HG03457 (cell line): ENCODE results near the gene AQP3.
"Not testable (repeated sequence)": the region's sequence is repeated elsewhere in the genome, so short reads cannot be mapped to it uniquely, and the experiment has no call there.

ENCODE experiments used
- ATAC-seq: cut with Tn5 transposase; IDR thresholded peaks from one replicate; pipeline ENCODE4 v1.9.1; 2021; ENCODE audit warnings: moderate number of reproducible peaks; ENCODE audit not compliant: unreplicated experiment

The AQP3 gene

DNA sequence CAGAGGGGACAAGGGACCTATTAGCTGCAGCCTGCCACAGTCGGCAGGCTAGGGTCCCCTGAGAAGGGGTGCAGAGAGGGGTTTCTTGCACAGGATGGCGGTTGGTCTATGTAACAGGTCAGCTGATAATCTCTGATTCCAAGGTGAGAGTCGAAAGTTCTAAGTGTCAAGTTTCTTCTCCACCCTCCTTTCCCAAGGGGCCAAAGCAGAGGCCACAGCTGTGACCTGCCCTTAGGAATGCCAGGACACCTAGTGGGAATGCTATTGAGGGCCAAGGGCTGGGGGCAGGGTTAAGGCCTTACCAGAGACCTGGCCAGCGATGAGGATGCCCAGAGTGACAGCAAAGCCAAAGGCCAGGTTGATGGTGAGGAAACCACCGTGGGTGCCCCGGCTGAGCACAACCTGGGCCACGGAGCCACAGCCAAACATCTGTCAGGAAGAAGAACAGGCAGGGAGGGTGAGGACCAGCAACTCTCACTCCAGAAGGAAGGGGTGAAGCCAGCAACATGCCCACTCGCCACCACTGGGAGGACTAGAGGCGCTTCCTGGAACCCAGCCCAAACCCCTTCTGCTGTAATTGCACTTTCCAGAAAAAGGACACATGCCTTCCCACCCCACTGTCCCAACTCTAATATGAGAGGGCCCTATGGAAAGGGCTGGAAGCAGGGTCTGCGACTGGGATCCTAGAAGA, 3.8 kb downstream of the AQP3 start:
- no peak for ATAC-seq

DNA sequence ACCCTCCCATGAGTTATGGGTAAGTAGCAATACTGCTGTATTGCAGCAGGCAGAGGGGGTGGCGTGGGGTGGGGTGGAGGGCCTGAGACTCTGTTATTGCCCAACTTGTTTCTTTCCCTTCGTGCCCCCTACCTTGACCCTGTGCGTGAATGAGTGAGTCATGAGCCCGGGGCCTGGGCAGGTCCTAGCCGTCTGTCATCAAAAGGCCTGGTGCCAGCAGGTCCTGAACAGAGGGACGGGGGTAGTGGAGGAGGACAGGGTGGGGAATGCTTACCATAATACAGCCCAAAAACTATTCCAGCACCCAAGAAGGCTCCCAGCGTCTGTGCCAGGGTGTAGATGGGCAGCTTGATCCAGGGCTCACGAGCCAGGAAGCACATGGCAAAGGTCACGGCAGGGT, 4.3 kb downstream of the AQP3 start:
- no peak for ATAC-seq

DNA sequence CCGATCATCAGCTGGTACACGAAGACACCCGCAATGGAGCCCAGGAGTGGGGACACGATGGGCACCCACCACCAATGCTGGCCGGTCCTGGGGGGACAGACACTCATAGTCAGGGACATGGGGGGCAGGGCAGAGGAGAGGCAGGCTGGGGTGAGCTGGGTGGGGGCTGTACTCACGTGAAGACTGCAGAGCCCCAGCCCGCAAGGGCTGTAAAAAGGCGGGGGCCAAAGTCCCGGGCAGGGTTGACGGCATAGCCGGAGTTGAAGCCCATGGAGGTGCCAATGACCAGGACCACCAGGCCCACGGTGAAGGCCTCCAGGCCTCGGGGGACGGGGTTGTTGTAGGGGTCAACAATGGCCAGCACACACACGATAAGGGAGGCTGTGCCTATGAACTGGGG, 5.3 kb downstream of the AQP3 start:
- ATAC-seq: no peak

DNA sequence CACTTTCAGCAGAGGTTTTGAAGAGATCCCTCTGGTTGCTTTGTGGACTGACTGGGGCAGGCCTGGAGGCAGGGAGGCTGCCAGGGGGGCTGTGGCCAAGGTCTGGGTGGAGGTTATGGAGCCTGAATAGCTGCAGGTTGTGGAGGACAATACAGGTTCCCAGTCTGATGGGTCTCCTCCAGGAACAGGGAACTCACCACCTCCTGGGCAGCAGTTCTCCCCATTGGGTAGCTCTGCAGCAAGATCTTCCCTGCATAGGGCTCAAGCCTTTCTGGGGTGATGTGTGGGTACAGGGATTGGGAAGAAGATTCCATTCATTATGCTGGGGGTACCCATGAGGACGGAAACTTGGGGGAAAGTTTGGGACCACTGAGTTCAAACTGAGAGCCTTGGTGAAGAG, 6.8 kb downstream of the AQP3 start:
- no peak for ATAC-seq

DNA sequence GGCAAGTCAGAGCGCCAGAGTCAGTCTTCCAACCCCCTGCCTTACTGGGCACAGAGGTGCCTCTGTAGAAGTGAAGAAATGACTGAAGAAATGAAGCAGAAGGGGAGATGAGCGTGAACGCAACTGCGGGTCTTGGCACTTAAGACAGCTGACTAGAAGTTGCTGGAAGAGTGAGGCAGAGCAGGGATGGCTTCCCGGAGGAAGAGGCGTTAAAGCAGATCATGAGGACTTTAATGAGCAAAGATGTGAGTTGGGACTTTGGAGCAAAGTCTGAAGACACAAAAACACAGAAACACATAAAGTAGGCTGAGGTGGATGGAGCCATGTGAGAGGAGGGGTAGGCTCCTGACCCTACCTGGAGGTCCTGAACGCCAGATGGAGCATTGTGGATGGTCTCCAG, 7.2 kb downstream of the AQP3 start:
- no peak for ATAC-seq

DNA sequence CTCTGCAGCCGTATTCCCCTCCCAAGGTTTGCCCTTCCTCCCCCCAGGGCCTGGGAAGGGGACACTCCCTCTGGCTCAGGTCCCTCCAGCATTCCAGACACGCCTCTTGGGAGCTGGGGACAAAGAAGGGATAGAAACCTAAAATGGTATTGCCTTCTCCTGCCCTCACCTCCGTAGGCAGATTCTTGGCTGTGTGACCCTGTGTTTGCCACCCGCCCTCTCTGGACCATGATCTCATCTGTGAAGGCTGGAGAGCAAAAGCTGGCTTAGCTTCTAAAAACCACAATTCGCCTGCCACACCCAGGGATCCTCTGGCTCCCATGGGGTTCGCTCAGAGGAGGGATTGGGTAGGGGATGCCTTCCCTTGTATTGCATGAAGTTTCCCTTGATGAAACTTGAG, 7.7 kb downstream of the AQP3 start:
- no peak for ATAC-seq

DNA sequence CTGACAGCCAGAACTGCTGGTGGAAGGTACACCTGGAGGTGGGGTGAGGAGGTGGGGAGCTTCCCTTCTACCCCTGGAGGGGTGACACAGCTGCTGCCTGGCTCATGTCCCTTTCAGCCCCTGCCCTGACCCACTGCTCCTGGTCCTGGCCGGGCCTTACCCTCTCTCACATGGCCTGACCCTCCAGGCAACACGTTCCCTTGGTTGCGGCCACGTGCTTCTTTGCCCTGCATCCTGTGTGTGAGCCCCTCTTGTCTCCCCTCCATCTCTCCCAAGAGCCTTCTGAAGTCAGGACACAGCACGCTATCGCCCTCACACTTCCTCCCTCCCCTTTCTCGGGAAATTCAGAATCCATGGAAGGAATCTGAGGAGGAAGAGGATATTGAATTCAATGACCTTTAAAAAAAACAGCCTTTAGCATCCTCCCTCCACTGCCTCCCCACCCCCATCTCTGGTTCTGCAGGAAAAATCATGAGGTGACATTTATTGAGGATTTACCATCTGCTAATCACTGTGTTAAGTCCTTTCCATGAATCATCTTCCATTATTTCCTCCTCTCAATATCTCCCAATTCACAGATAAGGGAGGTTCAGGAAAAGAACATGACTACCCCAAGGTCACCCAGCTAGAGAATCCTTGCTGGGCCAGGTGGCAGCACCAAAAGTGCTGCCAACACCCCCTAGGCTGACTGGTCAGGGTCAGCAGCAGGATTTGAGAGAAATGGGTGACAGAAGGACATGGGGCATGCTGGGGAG, 8.3 kb downstream of the AQP3 start:
- no peak for ATAC-seq

DNA sequence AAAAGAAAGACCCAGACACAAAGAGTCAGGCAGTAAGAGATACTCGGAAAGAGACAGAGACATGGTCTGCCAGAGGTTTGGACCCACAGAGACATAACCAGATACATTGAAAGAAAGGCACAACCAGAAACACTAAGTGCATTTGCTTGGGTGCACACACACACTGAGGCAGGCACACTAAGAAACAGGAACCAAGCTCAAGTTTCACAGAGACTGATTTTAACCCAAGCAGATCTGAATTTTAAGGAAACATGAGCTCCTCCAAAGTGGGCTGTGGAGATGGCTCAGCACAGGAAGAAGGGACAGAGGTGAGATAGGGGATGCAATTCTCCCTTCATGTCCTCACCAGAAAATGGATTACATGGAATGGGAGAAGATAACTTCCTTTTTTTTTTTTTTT, 9.5 kb downstream of the AQP3 start:
- no peak for ATAC-seq

DNA sequence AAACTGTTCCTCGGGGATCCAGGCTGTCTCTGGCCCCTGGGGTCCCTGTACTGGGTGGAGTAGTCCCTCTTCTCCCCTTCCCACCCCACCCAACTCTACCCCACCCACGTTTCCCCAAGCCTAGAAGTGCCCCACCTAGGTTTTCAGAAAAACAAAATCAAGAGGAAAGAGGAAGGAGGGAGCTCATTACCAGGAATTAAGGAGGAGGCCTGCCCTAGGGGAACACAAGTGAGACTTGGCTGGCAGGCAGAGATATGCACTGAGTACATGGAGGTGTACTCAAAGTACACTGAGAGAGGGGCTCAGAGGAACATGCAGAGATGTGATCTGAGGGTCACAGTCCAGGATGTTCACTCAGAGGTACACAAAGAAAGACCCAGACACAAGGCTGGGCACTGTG, 10.2 kb downstream of the AQP3 start:
- no peak for ATAC-seq

DNA sequence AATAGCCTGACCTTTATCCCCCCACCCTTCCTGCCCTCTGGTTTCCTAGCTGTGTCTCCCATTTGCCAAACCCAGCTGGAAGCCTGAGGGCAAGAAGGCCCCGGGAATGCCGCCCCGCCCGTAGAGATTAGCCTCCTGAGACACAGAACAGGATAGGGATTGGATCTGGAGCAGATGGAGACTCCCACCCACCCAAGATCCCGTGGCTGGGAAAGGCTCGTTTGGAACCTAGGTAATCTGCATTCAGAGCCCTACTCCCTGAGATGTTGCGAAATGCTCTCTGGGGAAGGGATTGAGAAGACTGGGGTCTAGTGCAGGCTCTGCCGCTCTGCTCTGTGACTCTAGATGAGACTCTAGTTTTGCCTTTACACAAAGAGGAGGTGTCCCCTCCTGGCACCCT, 10.9 kb downstream of the AQP3 start:
- ATAC-seq: no peak

DNA sequence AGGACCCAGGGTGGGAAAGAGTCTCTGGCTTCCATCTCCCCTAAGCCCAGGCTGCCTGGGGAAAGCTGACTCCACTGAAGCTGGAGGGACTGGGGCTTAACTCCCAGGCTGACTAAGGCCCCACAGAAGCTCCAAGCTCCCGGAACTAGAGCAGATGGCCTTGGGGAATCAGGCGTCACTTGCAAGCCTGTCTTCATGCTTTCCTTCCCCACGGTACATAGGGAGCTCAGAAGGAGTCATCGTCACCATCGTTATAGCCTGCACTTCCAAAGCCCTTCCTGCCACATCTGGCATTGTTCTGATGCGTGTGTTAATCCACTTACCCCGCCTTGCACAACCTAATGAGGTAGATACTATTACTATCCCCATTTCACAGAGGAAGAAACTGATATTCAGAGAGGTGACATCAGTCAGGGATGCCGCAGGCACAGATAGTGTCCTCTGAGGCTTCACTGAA, 11.5 kb downstream of the AQP3 start:
- ATAC-seq: no peak

DNA sequence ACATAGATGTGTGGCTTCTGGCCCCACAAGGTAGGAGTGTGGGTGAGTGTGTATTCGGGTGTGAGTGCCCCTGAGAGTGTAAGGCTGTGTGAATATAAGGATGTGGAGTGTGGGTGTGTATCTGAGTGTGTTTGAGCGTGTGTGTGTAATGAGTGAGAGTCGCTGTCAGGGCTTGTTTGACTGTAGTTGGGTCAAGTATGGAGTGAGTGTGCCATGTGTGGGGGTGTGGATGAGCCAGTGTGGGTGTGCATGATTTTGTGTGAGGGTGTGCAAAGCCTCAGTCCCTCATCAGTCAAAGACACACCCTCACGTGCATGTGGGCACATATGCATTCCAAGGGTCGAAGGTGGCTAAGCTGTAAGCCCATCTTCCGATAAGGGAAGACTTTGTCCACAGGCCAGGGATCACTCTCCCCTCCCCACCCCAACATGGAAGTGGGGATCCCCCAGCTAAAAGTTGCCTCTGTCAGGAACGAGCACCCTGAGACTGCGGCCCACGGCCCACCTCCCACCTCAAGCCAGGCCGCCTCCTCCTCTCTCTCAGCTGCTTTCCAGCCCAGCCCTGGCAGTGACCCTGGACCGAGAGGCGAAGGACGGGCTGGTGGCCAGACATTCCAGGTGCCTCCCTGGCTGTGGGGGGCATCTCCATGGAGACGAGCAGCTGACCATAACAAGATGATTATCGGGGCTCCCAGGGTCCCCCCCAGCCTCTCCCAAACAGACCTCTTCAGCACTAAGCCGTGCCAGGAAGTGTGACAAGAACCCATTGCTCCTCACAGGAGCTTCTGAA, 12.9 kb downstream of the AQP3 start:
- no peak for ATAC-seq

DNA sequence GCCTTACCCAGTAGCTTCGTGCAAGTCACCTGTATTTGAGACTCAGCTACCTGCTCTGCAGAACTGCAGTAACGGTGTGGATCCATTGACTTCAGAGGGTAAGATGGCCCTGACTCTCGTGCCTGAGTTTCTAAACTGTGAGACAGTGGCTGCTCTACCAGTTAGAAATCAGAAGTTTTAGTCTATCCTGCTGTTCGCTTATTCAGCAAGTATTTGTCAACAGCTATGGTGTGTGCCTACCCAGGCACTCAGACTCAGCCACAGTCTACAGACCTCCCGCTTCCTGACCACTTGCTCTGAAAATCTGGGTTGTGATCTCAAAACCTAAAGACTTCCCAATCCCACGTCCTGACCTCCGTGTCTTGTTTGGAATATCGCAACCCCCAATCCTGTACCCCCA, 13.5 kb downstream of the AQP3 start:
- ATAC-seq: no peak

DNA sequence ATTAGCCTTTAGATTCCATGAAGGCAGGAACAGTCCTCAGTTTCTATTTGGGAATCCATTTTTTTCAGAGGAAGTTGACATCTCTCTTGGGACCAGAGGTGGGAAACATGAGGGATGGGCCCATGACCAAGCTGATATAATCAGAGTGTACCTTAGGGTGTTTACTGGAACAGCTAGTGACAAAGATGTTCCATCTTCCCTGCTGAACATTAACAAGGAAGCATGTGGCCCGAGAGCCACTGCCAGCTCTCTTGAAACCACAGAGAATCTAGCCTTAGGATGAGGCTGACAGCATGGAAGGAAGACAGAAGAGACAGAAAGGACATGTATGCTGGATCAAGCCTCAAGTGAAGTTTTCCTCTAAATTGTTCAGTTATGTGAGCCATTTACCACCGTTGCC, 16.0 kb downstream of the AQP3 start:
- ATAC-seq: no peak

DNA sequence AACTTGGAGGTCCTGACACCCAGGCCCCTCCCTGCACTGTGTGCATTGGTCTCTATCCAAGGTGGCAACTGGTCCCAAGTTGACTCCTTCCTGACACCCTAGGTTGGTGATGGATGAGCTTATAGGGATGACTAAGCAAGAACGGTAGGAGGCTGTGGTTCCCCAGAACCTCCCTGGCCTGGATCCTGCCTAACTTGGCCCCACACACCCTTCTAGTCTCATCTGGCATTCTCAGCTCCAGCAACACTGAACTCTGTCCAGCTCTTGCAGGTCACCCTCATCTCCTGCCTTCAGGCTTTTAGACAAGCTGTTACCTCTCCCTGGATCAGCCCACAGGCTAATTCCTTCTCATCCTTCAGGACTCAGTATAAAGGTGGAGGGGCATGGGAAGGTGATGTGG, 16.5 kb downstream of the AQP3 start:
- ATAC-seq: no peak

DNA sequence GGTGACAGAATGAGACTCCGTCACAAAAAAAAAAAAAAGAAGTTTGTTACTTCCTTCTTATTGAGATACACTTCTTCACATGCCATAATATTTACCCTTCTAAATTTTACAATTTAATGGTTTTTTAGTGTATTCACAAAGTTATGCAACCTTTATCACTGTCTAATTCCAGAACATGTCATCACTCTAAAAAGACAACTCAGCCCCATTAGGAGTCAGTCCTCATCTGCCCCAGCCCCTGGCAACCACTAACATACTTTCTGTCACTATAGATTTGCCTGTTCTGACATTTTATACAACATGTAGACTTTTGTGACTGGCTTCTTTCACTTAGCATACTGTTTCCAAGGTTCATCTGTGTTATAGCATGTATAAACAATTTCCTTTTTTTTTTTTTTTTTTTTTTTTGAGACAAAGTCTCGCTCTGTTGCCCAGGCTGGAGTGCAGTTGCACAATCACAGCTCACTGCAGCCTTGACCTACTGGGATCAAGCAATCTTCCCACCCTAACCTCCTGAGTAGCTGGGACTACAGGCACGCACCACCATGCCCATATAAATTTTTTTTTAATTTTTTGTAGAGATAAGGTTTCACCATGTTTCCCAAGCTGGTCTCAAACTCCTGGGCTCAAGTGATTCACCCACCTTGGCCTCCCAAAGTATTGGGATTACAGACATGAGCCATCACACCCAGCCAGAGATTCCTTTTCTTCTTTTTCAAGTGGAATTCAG, 18.0 kb downstream of the AQP3 start:
- no peak for ATAC-seq

DNA sequence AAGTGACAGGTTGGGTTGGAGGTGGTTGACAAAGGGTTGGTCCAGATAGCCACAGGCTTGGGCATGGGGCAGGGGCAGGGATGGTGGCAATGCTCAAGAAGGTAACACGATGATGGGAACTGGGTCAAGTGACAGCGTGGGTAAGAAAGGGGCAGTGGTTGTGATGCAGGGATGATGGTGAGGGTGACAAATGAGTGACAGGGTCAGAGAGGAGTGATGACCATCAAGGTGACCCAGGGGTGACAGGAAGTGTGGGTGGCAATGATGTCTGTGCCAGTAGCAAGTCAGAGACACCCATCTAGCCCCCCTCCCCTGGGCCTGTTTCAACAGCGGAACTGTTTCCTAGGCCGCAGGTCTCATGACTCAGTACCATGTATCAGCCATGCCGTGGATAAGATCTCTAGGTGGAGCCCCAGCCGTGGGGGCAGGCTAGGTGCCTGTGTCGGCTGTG, 20.5 kb downstream of the AQP3 start:
- no peak for ATAC-seq

DNA sequence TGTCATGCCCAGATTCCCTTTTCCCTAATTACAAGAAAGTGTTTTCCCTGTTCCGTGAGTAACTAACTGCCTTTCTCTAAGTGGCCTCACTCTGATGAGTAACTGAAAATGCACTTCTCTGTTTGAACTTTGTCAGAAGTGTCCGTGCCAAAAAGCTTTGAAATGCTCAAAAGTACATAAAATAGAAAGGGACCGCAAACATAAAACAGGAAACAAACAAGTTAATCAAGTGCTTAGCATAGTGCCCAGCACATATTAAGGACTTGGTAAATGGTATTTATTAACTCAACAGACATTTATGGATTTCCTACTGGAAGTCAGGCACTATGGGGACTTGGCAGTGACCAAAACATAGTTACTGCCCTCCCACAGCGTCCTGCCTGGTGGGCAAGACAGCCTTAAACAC, 22.3 kb downstream of the AQP3 start:
- no peak for ATAC-seq

DNA sequence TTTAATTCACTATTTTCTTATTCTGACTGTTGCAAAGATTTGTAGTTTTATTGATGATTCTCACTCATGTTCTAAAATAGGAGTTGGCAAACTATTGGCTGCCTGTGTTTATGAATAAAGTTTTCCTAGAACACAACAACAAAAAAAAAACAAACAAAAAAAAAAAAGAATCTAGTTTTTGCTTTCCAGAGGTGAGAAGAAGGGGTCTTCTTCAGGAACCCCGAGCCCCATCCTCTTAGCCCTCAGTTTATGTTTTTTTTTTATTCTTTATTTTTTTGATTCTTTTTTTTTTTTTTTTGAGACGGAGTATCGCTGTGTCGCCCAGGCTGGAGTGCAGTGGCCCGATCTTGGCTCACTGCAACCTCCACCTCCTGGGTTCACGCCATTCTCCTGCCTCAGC, 22.9 kb downstream of the AQP3 start:
- not testable (repeated sequence) for ATAC-seq

DNA sequence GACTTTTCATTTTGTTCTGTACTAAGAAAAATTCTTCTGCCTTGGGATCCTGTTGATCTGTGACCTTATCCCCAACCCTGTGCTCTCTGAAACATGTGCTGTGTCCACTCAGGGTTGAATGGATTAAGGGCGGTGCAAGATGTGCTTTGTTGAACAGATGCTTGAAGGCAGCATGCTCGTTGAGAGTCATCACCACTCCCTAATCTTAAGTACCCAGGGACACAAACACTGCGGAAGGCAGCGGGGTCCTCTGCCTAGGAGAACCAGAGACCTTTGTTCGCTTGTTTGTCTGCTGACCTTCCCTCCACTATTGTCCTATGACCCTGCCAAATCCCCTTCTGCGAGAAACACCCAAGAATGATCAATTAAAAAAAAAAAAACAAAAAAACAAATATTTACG, 23.4 kb downstream of the AQP3 start:
- not testable (repeated sequence) for ATAC-seq

DNA sequence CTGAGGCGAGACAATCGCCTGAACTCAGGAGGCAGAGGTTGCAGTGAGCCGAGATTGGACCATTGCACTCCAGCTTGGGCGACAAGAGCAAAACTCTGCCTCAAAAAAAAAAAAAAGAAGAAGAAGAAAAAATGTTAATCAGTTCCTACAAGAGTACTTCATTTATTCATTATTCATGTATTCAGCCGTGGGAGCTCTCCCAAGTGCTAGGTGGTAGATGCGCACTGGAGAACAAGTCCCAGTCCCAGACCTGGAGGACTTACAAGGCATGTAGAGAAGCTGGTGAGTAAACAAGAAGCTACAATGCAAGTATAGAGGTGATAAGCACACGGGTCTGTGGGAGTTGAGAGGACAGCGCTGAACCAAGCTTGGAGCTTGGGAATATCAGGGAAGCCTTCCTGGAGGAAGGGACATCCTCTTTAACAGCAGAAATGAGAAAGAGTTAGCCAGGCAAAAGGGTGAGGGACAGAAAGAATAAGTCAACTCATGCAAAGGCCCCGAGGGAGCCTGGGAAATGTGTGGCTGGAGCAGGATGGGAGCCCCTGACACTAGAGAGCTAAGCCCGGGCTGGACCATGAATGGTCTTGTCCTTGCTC, 27.6 kb downstream of the AQP3 start:
- ATAC-seq: no peak
